ENCODE results near the gene STK11IP. TPM values are rescaled to one million over a fixed set of nuclear protein-coding genes. Genes with fewer than 3 reads are reported as not detected.
A peak's percentile ranks its signal among the peaks of the same experiment; 100 is the strongest.

Gene STK11IP
- total RNA-seq, 1 donor from 2014 or later = 14.7 TPM

- peak; percentile 39 for DNase-seq (ENCODE audit: low read depth)
Measured at GRCh38 chr2:219562049-219563020, 35.3 kb upstream of the STK11IP start.

GRCh38 chr2:219563271-219563928, 34.3 kb upstream of the STK11IP start:
- no peak for DNase-seq (ENCODE audit: low read depth)

GRCh38 chr2:219565130-219566080, 32.3 kb upstream of the STK11IP start:
- no peak for DNase-seq (ENCODE audit: low read depth)

GRCh38 chr2:219566640-219567039, 31.0 kb upstream of the STK11IP start:
- DNase-seq (ENCODE audit: low read depth) = no peak

- DNase-seq (ENCODE audit: low read depth) = no peak
Measured at GRCh38 chr2:219567131-219567530, 30.5 kb upstream of the STK11IP start.

- DNase-seq (ENCODE audit: low read depth) = no peak
Measured at GRCh38 chr2:219567791-219568361, 29.8 kb upstream of the STK11IP start.

- no peak for DNase-seq (ENCODE audit: low read depth)
Measured at GRCh38 chr2:219569041-219569440, 28.6 kb upstream of the STK11IP start.

GRCh38 chr2:219569635-219570034, 28.0 kb upstream of the STK11IP start:
- DNase-seq (ENCODE audit: low read depth) = no peak

- DNase-seq (ENCODE audit: low read depth) = peak; percentile 46
Measured at GRCh38 chr2:219570194-219570923, 27.3 kb upstream of the STK11IP start.

- DNase-seq (ENCODE audit: low read depth) = peak; percentile 43
Measured at GRCh38 chr2:219570924-219571310, 26.7 kb upstream of the STK11IP start.

GRCh38 chr2:219571311-219572236, 26.1 kb upstream of the STK11IP start, which contains the start of gene OBSL1:
Gene OBSL1 (minus strand): TSS chr2:219571539. CDS start chr2:219571232, 307 bp downstream.
- DNase-seq (ENCODE audit: low read depth) = peak; percentile 96

- DNase-seq (ENCODE audit: low read depth) = no peak
Measured at GRCh38 chr2:219572237-219573001, 25.2 kb upstream of the STK11IP start, which contains the start of gene INHA. Gene INHA (plus strand): TSS chr2:219572310. CDS start chr2:219572375, 65 bp downstream.

GRCh38 chr2:219573166-219573565, 24.5 kb upstream of the STK11IP start:
- no peak for DNase-seq (ENCODE audit: low read depth)

- peak; percentile 40 for DNase-seq (ENCODE audit: low read depth)
Measured at GRCh38 chr2:219574484-219575311, 23.0 kb upstream of the STK11IP start.

GRCh38 chr2:219575566-219576504, 21.8 kb upstream of the STK11IP start:
- peak; percentile 32 for DNase-seq (ENCODE audit: low read depth)
